GM23338 (cell line): Measurements from ENCODE around the gene PEDS1. TPM values are rescaled to one million over a fixed set of nuclear protein-coding genes. Genes with fewer than 3 reads are reported as not detected.
"Not testable (repeated sequence)": the region's sequence is repeated elsewhere in the genome, so short reads cannot be mapped to it uniquely, and the experiment has no call there.

Source experiments
- ATAC-seq: fragments of 200-7000 bp; cut with Tn5 transposase; 3 replicates; pipeline ENCODE4 v1.9.1; 2020
- DNase-seq: peaks from one replicate; pipeline ENCODE4 v3.0.0-alpha.2; 2015; ENCODE audit warnings: low spot score
- H2AFZ ChIP-seq: fragments of 200-600 bp; sonication (generic); 2 replicates; pipeline ENCODE4 v1.8.0; 2016; ENCODE audit warnings: antibody characterized with exemption, mild to moderate bottlenecking, moderate library complexity
- H3F3A ChIP-seq: fragments of 200-600 bp; sonication (generic); replicated peaks from 2 replicates; pipeline ENCODE4 v1.8.0; 2017; ENCODE audit warnings: antibody characterized with exemption, mixed run types, low read depth
- H3K27ac ChIP-seq: fragments of 200-600 bp; sonication (generic); 2 replicates; pipeline ENCODE4 v1.6.1; 2016; ENCODE audit warnings: low read depth
- H3K27me3 ChIP-seq: fragments of 200-600 bp; sonication (generic); 2 replicates; pipeline ENCODE4 v1.8.0; 2016; ENCODE audit warnings: mild to moderate bottlenecking, mixed run types, moderate library complexity; ENCODE audit not compliant: insufficient read depth
- H3K36me3 ChIP-seq: fragments of 200-600 bp; sonication (generic); 2 replicates; pipeline ENCODE4 v1.8.0; 2016; ENCODE audit warnings: mild to moderate bottlenecking; ENCODE audit not compliant: insufficient read depth
- H3K4me1 ChIP-seq: fragments of 200-600 bp; sonication (generic); 2 replicates; pipeline ENCODE4 v1.8.0; 2016; ENCODE audit warnings: mild to moderate bottlenecking, moderate library complexity; ENCODE audit not compliant: insufficient read depth
- H3K4me2 ChIP-seq: fragments of 200-600 bp; sonication (generic); 2 replicates; pipeline ENCODE4 v1.7.1; 2017; ENCODE audit warnings: mixed run types
- H3K4me3 ChIP-seq: fragments of 200-600 bp; sonication (generic); 2 replicates; pipeline ENCODE4 v1.6.1; 2016; ENCODE audit warnings: mixed run types
- H3K79me2 ChIP-seq: fragments of 200-600 bp; sonication (generic); replicated peaks from 2 replicates; pipeline ENCODE4 v1.8.0; 2017; ENCODE audit warnings: mild to moderate bottlenecking; ENCODE audit not compliant: insufficient read depth
- H3K9me2 ChIP-seq: fragments of 200-600 bp; sonication (generic); 2 replicates; pipeline ENCODE4 v1.8.0; 2017; ENCODE audit not compliant: insufficient read depth
- H4K20me1 ChIP-seq: fragments of 200-600 bp; sonication (generic); replicated peaks from 2 replicates; pipeline ENCODE4 v1.8.0; 2017; ENCODE audit warnings: mild to moderate bottlenecking; ENCODE audit not compliant: insufficient read depth
- H3K27ac Mint-ChIP-seq: 2 replicates; pipeline ENCODE4 v1.8.0; 2020; ENCODE audit warnings: inconsistent platforms, mild to moderate bottlenecking, moderate library complexity, mixed read lengths
- H3K27me3 Mint-ChIP-seq: 3 replicates; pipeline ENCODE4 v1.8.0; 2022; ENCODE audit warnings: low read depth, mild to moderate bottlenecking, moderate library complexity, mixed read lengths, inconsistent platforms; ENCODE audit not compliant: insufficient read depth, poor library complexity
- H3K36me3 Mint-ChIP-seq: 3 replicates; pipeline ENCODE4 v1.8.0; 2021; ENCODE audit warnings: low read depth, mild to moderate bottlenecking, inconsistent platforms, moderate library complexity, mixed read lengths
- H3K4me1 Mint-ChIP-seq: 3 replicates; pipeline ENCODE4 v1.8.0; 2020; ENCODE audit warnings: mild to moderate bottlenecking, inconsistent platforms, mixed read lengths
- H3K4me3 Mint-ChIP-seq: 3 replicates; pipeline ENCODE4 v1.8.0; 2021; ENCODE audit warnings: moderate library complexity, mild to moderate bottlenecking, inconsistent platforms, mixed read lengths
- H3K9me3 Mint-ChIP-seq: 3 replicates; pipeline ENCODE4 v1.8.0; 2020; ENCODE audit warnings: moderate library complexity, mild to moderate bottlenecking, inconsistent platforms, mixed read lengths
- CREB1 ChIP-seq: fragments of 250-450 bp; sonication (Bioruptor Pico); IDR thresholded peaks from 2 replicates; pipeline ENCODE4 v1.5.0; 2020; ENCODE audit warnings: low read depth, mild to moderate bottlenecking, moderate library complexity
- EZH2 ChIP-seq: fragments of 200-600 bp; sonication (generic); IDR thresholded peaks from one replicate; pipeline ENCODE4 v1.8.0; 2017; ENCODE audit warnings: antibody characterized with exemption, mild to moderate bottlenecking, low read depth; ENCODE audit not compliant: unreplicated experiment
- EZH2phosphoT487 ChIP-seq: fragments of 200-600 bp; sonication (generic); IDR thresholded peaks from one replicate; pipeline ENCODE4 v1.8.1; 2018; ENCODE audit warnings: antibody characterized with exemption; ENCODE audit not compliant: unreplicated experiment
- JUNB ChIP-seq: IDR thresholded peaks from one replicate; pipeline ENCODE4 v1.6.1; 2016; ENCODE audit warnings: antibody characterized with exemption; ENCODE audit not compliant: unreplicated experiment
- NANOG ChIP-seq: IDR thresholded peaks from 2 replicates; pipeline ENCODE4 v1.6.1; 2016; ENCODE audit warnings: antibody characterized with exemption, borderline replicate concordance
- POLR2AphosphoS5 ChIP-seq: IDR thresholded peaks from 2 replicates; pipeline ENCODE4 v1.6.1; 2016; ENCODE audit warnings: antibody characterized with exemption, low read depth
- STAT1 ChIP-seq: IDR thresholded peaks from one replicate; pipeline ENCODE4 v1.6.1; 2016; ENCODE audit warnings: antibody characterized with exemption; ENCODE audit not compliant: unreplicated experiment
- polyA plus RNA-seq: library from polyadenylated mRNA; unstranded; fragments of >200 nt; fragmentation: Nextera tagmentation; extraction: Ambion mirVana; gene quantifications from 2 replicates; pipeline ENCODE4 v1.2.1, GENCODE V29; 2016
- total RNA-seq: library from RNA; depleted of rRNA; stranded (reverse); fragments of >200 nt; shearing (Covaris generic); gene quantifications from 2 replicates; pipeline ENCODE4 v1.2.3, GENCODE V29; 2014
- TF ChIP-seq, protein P1 (sequence below): IDR thresholded peaks from 2 replicates; pipeline ENCODE4 v1.6.1; 2016; ENCODE audit warnings: antibody characterized with exemption
- TF ChIP-seq, protein P2 (sequence below), 2 experiments: fragments of 200-600 bp in 1 of 2; sonication (generic) in 1 of 2; conservative IDR thresholded peaks; 2 replicates each; pipeline versions ENCODE4 v1.5.1 to v1.6.1; 2016 to 2017; ENCODE audit warnings: antibody characterized with exemption in 2 of 2, low read depth in 2 of 2, mild to moderate bottlenecking in 2 of 2, moderate library complexity in 1 of 2

PEDS1 gene
- total and polyA plus RNA-seq, 2 experiments from 2014 or later: 34.5 to 43.6 TPM

DNA sequence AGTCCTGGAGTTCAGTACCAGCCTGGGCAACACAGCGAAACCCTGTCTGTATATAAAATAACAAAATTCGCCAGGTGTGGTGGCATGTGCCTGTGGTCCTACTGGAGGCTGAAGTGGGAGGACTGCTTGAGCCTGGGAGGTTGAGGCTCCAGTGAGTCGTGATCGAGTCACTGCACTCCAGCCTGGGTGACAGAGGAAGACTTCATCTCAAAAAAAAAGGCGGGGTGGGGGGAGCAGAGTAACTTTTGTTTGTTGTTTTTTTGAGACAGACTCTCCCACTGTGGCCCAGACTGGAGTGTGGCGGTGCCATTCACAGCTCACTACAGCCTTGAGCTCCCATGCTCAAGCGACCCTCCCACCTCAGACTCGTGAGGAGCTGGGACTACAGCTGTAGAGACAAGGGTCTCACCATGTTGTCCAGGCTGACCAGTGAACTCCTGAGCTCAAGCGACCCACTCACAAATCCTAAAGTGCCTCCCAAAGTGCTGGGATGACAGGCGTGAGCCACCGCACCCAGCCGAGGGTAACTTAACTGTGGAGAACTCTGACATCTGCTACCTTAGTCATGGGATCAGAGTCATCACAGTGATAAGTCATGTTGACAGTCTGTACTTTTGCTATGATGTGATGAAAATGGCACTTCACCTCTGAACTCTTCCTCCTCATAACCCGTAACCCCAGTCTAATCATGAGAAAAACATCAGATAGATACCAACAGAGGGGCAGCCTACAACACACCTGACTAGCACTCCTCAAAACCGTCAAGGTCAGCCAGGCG is 16.5 kb downstream of the PEDS1 start:
- Histone ChIP-seq H3K27me3 (no peaks in the 10 kb centered on the region), H4K20me1 (peaks cover 9% of the 10 kb centered on the region), H3K36me3 (peaks cover 3% of the 10 kb centered on the region; the same call in 1 of the 2 replicates), H3K9me2 (no peaks in the 10 kb centered on the region), H2AFZ (no peak overlapping the region), H3K79me2 (peaks cover 9% of the 10 kb centered on the region), H3F3A (no peaks in the 10 kb centered on the region), H3K4me2 (no peak overlapping the region), H3K4me3 (no peak overlapping the region), H3K27ac (peak overlapping the region; percentile 55; the same call in 1 of the 2 replicates), H3K4me1 (no peaks in the 10 kb centered on the region; the same call in 1 of the 2 replicates)
- Mint-ChIP-seq H3K27ac (peak overlapping the region; percentile 20; the same call in 1 of the 2 replicates), H3K4me3 (no peak overlapping the region), H3K36me3 (peaks cover 36% of the 10 kb centered on the region), H3K4me1 (peaks cover 25% of the 10 kb centered on the region), H3K27me3 (peaks cover 9% of the 10 kb centered on the region), H3K9me3 (no peaks in the 10 kb centered on the region)
- no peak for TF ChIP-seq STAT1
- TF ChIP-seq JUNB: no peak
- no peak for TF ChIP-seq CREB1 (CRISPR knock-in tag)
- TF ChIP-seq NANOG: no peak
- DNase-seq (no peak), ATAC-seq (no peak)

DNA sequence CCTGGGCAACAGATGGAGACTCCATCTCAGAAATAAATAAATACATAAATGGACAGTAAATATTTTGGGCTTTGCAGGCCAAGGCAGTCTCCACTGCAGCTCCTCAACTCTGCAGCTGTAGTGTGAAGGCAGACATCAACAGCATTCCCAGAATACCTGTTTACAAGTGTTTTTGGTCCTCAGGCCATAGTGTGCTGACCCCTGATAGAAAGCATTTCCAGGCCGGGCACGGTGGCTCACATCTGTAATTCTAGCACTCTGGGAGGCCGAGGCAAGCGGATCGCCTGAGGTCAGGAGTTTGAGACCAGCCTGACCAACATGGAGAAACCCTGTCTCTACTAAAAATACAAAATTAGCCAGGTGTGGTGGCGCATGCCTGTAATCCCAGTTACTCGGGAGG is 18.4 kb downstream of the PEDS1 start:
- not testable (repeated sequence) for H3K27ac ChIP-seq, H3K27me3 ChIP-seq, H3K4me2 ChIP-seq, H3K36me3 ChIP-seq, H3K9me3 Mint-ChIP-seq, H3K27ac Mint-ChIP-seq, H3K4me1 ChIP-seq, H3K79me2 ChIP-seq, DNase-seq, ATAC-seq, H3K4me3 Mint-ChIP-seq, H3F3A ChIP-seq, H3K9me2 ChIP-seq, H4K20me1 ChIP-seq, H2AFZ ChIP-seq, H3K4me3 ChIP-seq
- peaks cover 34% of the 10 kb centered on the region for H3K36me3 Mint-ChIP-seq
- H3K4me1 Mint-ChIP-seq: peaks cover 18% of the 10 kb centered on the region
- peaks cover 10% of the 10 kb centered on the region for H3K27me3 Mint-ChIP-seq

DNA sequence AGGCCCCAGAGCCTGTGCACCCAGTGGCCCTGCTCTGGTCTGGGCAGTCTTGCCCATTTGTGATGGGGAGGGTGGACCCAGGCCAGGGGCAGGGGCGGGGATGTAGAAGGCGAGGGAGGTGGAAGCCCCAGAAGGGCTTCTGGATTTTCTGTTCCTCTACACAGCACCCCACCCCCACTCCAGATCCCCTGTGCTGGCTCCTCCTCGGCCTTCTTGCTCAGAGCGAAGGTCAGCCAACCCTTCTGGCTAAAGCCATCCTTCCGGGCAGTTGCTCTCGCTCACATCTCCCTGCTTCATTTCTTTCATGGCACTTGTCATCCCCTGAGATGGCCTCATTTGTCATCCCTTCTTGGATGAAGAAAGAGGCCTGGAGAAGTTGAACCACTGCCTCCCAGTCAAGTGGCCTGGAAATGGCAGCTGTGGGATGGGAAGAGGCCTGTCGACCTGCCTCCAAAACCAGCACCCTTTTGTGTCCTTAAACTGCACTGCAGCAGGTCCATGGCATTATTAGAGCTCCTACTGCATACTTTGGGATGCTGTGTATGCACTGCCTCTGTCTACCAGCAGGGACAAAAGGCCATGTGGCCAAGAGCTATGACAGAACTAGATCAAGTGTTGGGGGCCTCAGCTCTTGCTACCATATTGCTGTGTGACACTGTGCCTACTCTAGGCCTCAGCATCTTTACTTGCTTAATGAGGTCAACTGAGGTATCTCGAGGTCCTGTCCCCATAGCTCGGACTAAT is 19.9 kb downstream of the PEDS1 start:
- peaks cover 5% of the 10 kb centered on the region; the same call in 2 of the 3 replicates for H3K4me1 Mint-ChIP-seq
- no peaks in the 10 kb centered on the region for H3F3A ChIP-seq
- peaks cover 32% of the 10 kb centered on the region for H3K36me3 Mint-ChIP-seq
- no peak overlapping the region for H3K4me3 Mint-ChIP-seq
- no peak for DNase-seq
- H3K79me2 ChIP-seq: peaks cover 4% of the 10 kb centered on the region
- no peaks in the 10 kb centered on the region for H3K27me3 ChIP-seq
- H3K27ac ChIP-seq: no peak overlapping the region
- peaks cover 9% of the 10 kb centered on the region for H4K20me1 ChIP-seq
- H3K27me3 Mint-ChIP-seq: peaks cover 5% of the 10 kb centered on the region
- no peak overlapping the region for H3K27ac Mint-ChIP-seq
- H3K4me2 ChIP-seq: no peak overlapping the region
- no peaks in the 10 kb centered on the region; the same call in 1 of the 2 replicates for H3K4me1 ChIP-seq
- H3K9me3 Mint-ChIP-seq: no peaks in the 10 kb centered on the region
- H2AFZ ChIP-seq: no peak overlapping the region
- H3K4me3 ChIP-seq: no peak overlapping the region
- TF ChIP-seq EZH2: no peak
- TF ChIP-seq, protein P1, sequence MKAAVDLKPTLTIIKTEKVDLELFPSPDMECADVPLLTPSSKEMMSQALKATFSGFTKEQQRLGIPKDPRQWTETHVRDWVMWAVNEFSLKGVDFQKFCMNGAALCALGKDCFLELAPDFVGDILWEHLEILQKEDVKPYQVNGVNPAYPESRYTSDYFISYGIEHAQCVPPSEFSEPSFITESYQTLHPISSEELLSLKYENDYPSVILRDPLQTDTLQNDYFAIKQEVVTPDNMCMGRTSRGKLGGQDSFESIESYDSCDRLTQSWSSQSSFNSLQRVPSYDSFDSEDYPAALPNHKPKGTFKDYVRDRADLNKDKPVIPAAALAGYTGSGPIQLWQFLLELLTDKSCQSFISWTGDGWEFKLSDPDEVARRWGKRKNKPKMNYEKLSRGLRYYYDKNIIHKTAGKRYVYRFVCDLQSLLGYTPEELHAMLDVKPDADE: no peak
- TF ChIP-seq, protein P2, sequence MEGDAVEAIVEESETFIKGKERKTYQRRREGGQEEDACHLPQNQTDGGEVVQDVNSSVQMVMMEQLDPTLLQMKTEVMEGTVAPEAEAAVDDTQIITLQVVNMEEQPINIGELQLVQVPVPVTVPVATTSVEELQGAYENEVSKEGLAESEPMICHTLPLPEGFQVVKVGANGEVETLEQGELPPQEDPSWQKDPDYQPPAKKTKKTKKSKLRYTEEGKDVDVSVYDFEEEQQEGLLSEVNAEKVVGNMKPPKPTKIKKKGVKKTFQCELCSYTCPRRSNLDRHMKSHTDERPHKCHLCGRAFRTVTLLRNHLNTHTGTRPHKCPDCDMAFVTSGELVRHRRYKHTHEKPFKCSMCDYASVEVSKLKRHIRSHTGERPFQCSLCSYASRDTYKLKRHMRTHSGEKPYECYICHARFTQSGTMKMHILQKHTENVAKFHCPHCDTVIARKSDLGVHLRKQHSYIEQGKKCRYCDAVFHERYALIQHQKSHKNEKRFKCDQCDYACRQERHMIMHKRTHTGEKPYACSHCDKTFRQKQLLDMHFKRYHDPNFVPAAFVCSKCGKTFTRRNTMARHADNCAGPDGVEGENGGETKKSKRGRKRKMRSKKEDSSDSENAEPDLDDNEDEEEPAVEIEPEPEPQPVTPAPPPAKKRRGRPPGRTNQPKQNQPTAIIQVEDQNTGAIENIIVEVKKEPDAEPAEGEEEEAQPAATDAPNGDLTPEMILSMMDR (conservative IDR thresholded peaks at IDR 0.05; ENCODE audit: low read depth in 2 of 2): peak in 1 of 2 experiments; percentile 24; a peak in 1 of 4 replicates
- TF ChIP-seq STAT1: no peak
- TF ChIP-seq POLR2AphosphoS5: no peak
- TF ChIP-seq EZH2phosphoT487: no peak
- no peaks in the 10 kb centered on the region; the same call in 1 of the 2 replicates for H3K36me3 ChIP-seq
- no peaks in the 10 kb centered on the region for H3K9me2 ChIP-seq
- ATAC-seq: peak; percentile 20; the same call in 1 of the 3 replicates
